Rectal smooth muscle tissue (tissue), 1 donor: ENCODE measurements around the gene SRGAP1.

Experiments
- H3K27ac ChIP-seq: one replicate; pipeline ENCODE4 v1.7.0; 2013; ENCODE audit warnings: low read depth, low read length, inconsistent platforms
- H3K27me3 ChIP-seq: one replicate; pipeline ENCODE4 v1.7.0; 2013; ENCODE audit warnings: low read length; ENCODE audit not compliant: control insufficient read depth, insufficient read depth
- H3K36me3 ChIP-seq: one replicate; pipeline ENCODE4 v1.7.0; 2013; ENCODE audit warnings: low read length; ENCODE audit not compliant: control insufficient read depth, insufficient read depth
- H3K4me1 ChIP-seq: one replicate; pipeline ENCODE4 v1.7.0; 2013; ENCODE audit warnings: low read length; ENCODE audit not compliant: control insufficient read depth, insufficient read depth
- H3K4me3 ChIP-seq: one replicate; pipeline ENCODE4 v1.7.0; 2013; ENCODE audit warnings: low read length
- H3K9ac ChIP-seq: one replicate; pipeline ENCODE4 v1.7.0; 2013; ENCODE audit warnings: low read length

The SRGAP1 gene

DNA sequence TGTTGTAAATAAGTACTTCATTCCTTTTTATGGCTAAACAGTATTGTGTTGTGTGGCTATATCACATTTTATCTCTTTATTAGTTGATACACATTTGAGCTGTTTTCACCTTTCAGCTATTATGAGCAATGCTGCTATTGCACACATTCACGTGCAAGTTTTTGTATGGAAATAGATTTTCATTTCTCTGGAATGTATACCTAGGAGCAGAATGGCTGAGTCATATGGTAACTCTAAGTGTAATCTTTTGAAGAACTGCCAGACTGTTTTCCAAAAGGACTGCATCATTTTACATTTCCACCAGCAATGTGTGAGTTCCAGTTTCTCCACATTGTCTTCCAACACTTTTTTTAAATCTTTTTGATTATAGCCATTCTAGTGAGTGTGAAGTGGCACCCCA is 134.0 kb downstream of the SRGAP1 start:
- H3K4me3 ChIP-seq: no peak overlapping the region
- no peaks in the 10 kb centered on the region for H3K36me3 ChIP-seq
- H3K27me3 ChIP-seq: no peaks in the 10 kb centered on the region
- no peak overlapping the region for H3K9ac ChIP-seq
- no peak overlapping the region for H3K27ac ChIP-seq
- H3K4me1 ChIP-seq: peaks cover 7% of the 10 kb centered on the region

DNA sequence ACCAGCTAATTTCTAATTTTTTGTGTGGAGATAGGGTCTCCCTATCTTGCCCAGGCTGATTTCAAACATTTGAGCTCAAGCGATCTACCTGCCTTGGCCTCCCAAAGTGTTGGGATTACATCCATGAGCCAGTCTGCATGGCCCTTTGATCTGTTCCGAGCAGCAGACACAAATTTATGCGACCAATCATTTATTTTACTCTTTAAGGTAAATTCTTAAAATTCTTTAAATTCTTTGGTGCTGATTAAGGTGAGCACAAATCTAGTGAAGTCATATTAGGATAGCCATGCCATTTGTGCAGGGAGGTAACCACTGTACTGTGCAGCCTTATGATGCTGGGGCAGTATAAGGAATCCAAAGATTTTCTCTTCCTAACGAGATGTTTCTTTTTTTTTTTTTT is 135.7 kb downstream of the SRGAP1 start:
- H3K4me1 ChIP-seq: peaks cover 7% of the 10 kb centered on the region

DNA sequence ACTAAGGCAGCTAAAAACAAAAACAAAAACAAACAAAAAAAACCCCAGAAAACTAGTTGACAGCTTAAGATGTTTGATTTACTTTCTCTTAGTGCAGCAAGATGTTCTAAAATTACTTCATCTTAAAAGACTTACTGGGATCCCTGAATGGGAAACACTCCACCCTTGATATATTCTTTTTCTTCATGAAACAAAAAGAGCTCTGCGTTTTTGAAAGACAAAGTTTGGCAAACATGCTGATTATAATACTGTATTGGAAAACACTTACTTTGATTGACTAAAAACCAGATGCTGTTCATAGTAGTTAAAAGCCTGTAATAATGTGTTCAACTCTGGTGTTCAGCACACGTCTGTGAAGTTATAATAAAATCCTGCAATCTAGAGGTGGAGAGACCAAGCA is 136.8 kb downstream of the SRGAP1 start:
- Histone ChIP-seq H3K27me3 (no peaks in the 10 kb centered on the region), H3K4me1 (peaks cover 7% of the 10 kb centered on the region), H3K36me3 (no peaks in the 10 kb centered on the region), H3K27ac (no peak overlapping the region), H3K9ac (no peak overlapping the region), H3K4me3 (no peak overlapping the region)

More for the DNA sequence above, 135.7 kb downstream of the SRGAP1 start:
- Histone ChIP-seq H3K36me3 (no peaks in the 10 kb centered on the region), H3K4me3 (no peak overlapping the region), H3K9ac (no peak overlapping the region), H3K27ac (no peak overlapping the region), H3K27me3 (no peaks in the 10 kb centered on the region)

DNA sequence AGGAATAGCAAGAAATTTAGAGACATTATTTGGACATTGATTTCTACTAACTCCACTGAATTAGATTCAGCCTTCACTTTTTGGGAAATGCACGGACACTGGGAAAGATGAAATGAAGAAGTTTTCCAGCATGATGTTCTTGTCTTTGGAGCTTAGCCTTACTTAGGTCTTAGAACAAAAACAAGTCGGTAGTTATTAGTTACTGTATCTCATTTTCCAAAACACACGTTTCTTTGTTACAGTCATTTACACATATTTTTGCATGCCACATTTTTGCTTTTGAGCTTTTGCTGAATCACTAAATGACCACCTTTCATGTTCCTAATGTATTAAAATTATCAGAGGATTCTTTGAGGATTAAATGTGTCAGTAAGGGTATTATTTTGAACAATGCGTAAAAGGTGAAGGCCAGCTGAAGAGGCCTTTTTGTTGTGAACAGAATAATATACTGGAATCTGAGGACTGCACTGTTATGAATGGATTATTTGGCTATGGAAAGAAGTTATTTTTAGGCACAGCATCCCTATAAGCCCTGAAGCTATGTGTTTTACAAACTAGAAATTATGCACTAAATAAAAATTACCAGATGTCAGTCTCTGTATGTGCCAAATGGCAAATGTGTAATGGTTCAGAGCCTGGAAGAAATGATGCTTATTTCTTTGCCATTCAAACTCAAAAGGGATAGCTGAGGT is 138.2 kb downstream of the SRGAP1 start:
- no peak overlapping the region for H3K9ac ChIP-seq
- no peak overlapping the region for H3K4me3 ChIP-seq
- H3K4me1 ChIP-seq: peaks cover 7% of the 10 kb centered on the region
- H3K27me3 ChIP-seq: no peaks in the 10 kb centered on the region
- H3K36me3 ChIP-seq: no peaks in the 10 kb centered on the region
- H3K27ac ChIP-seq: no peak overlapping the region

DNA sequence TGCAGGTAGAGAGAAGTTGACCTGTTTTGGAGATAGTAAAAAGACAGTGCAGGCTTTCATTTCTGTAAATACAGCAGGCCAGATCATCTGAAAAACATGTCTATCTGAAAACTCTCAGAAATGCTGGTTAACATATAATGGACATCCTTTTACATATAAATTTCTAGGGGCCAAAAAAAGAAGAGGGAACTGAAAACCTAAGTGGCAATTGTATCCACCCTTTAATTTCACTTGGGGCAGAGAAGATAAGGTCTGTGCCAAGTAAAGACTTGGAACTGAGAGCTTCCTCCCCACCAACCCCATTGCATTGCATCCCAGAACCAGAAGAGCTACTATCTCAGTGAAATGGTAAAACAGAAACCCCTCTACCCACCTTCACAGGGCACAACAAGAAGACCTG is 141.0 kb downstream of the SRGAP1 start:
- no peaks in the 10 kb centered on the region for H3K27me3 ChIP-seq
- H3K27ac ChIP-seq: no peak overlapping the region
- no peaks in the 10 kb centered on the region for H3K36me3 ChIP-seq
- H3K4me3 ChIP-seq: no peak overlapping the region
- no peak overlapping the region for H3K9ac ChIP-seq
- peaks cover 14% of the 10 kb centered on the region for H3K4me1 ChIP-seq

DNA sequence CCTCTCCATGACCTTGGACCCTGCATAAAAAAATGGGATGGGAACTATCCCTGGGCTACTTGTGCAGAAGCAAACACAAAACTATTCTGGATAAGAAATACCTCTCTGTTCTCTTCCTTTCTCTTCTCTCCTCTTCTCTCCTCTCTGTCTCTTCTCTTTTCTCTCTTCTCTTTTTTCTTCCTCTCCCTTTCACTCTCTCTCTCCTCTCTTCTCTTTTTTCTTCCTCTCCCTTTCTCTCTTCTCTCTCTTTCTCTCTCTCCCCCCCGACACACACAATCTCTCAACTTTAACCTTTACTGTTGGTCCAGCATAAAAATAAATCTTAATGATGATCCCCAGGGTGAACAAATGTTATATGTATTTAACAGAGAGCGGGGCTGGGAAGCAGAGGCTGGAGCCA is 141.4 kb downstream of the SRGAP1 start:
- H3K27me3 ChIP-seq: no peaks in the 10 kb centered on the region

DNA sequence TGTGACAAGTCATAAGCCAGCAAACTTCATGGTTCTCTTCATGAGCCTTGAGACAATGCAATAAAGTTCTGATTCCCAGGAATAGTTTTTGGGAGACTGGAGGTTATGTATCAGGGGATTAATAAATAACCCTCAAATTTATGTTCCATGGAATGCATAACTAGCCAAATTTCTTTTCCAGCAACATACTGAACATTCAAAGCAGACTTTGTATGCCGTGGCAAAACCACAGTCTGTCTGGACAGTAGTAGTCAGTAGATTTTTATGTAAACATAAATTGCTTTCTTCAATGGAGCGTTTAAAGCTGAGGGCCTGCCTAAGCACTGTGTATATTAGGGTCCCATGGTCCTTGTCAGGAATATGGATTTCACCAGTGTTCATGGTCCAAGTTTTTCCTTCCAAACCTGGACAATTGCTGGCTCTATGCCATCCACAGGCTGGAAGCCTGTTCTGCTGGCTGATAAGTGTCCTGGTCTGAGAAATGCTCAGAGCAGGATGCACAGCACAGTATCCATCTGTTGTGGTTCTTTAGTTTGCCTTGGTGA is 144.9 kb downstream of the SRGAP1 start:
- no peak overlapping the region for H3K4me3 ChIP-seq
- H3K9ac ChIP-seq: no peak overlapping the region
- peaks cover 7% of the 10 kb centered on the region for H3K4me1 ChIP-seq
- no peaks in the 10 kb centered on the region for H3K36me3 ChIP-seq
- H3K27me3 ChIP-seq: no peaks in the 10 kb centered on the region
- peak overlapping the region; percentile 12 for H3K27ac ChIP-seq

More for the DNA sequence above, 141.4 kb downstream of the SRGAP1 start:
- Histone ChIP-seq H3K9ac (no peak overlapping the region), H3K27ac (no peak overlapping the region), H3K36me3 (no peaks in the 10 kb centered on the region), H3K4me1 (peaks cover 14% of the 10 kb centered on the region), H3K4me3 (no peak overlapping the region)

DNA sequence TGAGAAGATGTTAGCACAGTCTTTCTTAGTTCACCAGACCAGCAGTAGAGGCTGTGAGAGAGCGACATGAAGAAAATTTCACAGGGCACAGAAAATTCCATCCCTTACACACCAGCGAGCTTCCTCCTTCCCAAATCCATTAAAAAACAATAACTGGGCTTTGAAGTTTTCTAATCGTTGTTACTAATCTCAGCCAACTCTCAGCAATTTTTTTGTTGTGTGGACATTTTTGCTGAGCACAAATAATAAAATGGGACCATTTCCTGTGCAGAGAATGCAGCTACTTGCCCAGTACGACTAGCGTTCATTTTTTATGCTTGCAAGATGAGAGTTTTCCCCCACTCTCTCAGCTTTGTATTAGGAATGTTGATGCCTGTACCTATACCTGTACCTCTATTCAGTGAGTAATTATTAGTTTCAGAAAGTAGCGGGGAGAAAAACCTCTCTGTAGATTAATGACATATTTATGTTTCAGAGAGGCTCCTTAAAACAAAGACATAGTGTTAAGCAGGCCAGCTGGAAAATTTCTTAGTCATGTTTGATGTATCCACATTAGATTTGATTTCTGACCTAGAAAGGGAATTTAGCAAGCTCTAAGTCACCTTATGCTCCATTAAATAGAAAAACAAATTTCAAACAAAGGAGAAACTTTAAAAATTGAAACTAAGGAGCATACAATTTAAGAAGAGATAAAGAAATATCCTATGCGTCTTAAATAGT is 146.5 kb downstream of the SRGAP1 start:
- Histone ChIP-seq H3K4me3 (no peak overlapping the region), H3K4me1 (peaks cover 7% of the 10 kb centered on the region), H3K9ac (no peak overlapping the region), H3K27me3 (no peaks in the 10 kb centered on the region), H3K36me3 (no peaks in the 10 kb centered on the region), H3K27ac (no peak overlapping the region)

DNA sequence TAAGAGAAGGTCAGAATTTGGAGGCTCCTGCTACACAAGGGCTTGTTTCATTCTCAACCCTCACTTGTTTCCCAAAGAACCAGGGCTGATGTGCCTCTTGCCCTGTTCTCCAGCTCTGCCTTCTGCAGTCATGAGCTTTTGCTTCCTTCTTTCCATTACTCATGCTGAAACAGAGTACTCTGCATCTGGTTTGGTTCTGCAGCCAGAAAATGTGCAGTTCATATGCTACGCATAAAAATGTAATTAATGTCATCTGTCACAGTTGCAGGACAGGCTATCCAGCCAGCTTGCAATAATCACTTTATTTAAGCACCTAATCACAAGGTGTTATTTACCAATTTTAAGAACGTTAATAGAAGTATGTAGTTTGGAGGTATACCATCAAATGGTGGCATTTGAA is 150.2 kb downstream of the SRGAP1 start:
- no peaks in the 10 kb centered on the region for H3K36me3 ChIP-seq
- H3K4me3 ChIP-seq: no peak overlapping the region
- H3K4me1 ChIP-seq: peaks cover 1% of the 10 kb centered on the region
- H3K9ac ChIP-seq: no peak overlapping the region
- H3K27me3 ChIP-seq: no peaks in the 10 kb centered on the region
- no peak overlapping the region for H3K27ac ChIP-seq

DNA sequence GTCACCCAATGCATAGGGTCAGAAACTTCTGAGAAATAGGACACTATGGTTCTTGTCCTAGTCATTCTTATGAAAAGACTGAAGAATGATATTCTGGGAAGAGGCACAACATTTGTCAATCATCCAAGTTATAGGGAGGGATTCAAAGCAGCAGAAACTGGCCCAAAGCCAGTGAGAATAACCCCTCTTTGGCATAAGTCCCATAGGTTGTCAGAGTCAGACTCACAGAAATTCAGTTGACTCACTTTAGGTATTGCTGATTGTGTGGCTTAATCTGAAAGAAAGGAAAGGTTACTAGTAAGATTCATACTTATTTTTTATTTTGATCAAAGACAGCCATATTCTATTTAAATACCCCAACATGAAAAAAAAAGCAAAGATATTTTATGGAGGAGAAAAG is 151.0 kb downstream of the SRGAP1 start:
- Histone ChIP-seq H3K4me1 (no peaks in the 10 kb centered on the region), H3K4me3 (no peak overlapping the region), H3K9ac (no peak overlapping the region), H3K36me3 (no peaks in the 10 kb centered on the region), H3K27me3 (no peaks in the 10 kb centered on the region), H3K27ac (no peak overlapping the region)

DNA sequence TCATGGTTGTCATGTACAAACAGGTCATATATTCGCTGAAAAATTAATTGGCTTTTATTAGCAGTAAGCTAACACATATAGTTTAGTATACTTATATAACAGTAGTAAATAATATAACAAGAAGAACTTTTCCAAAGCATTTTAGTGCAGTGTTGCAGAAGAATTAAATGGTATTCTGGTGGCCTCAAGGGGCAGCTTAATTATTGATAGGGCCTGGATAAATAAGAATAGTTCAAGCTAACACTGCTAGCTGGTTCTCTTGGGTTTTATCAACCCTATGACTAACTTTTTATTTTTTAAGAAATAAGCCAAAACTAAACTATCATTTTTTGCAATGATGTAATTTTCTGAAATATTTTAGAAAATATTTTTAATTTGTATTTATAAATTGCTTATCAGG is 152.1 kb downstream of the SRGAP1 start:
- Histone ChIP-seq H3K27ac (no peak overlapping the region), H3K4me1 (no peaks in the 10 kb centered on the region), H3K27me3 (no peaks in the 10 kb centered on the region), H3K36me3 (no peaks in the 10 kb centered on the region), H3K9ac (no peak overlapping the region), H3K4me3 (no peak overlapping the region)

DNA sequence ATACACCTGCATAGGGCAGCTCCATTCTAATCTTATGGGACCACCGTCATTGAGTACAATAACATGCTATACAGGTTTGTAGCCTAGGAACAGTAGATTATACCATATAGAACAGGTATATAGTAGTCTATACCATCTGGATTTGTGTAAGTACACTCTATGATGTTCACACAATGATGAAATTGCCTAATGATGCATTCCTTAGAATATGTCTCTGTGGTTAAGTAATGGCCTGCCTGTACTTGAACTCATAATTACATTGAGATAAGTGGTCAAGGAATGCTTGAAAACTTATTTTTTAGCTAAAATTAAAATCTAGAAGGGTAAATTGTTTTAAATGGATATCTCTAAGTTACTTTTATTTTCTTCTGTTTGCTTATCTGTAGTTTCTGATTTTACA is 152.7 kb downstream of the SRGAP1 start:
- no peak overlapping the region for H3K9ac ChIP-seq
- no peak overlapping the region for H3K4me3 ChIP-seq
- no peaks in the 10 kb centered on the region for H3K36me3 ChIP-seq
- H3K4me1 ChIP-seq: no peaks in the 10 kb centered on the region
- H3K27ac ChIP-seq: no peak overlapping the region
- no peaks in the 10 kb centered on the region for H3K27me3 ChIP-seq

DNA sequence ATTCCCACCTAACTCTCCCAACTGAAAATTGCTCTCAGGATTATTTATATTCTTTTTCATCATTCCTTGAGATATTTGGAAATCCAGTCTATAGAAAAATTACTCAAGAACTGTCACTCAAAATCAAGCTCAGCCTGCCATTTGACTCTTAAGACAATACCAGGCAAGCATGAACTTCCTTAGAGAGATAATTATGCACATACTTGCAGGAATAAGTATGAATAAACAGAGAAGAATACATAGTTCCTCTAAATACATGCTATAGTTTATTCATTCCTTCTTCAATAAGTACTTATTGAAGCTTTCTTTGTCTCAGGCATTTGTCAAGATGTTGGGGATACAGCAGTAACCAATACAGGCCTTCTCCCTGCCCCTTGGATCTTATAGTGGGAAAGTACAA is 154.1 kb downstream of the SRGAP1 start:
- Histone ChIP-seq H3K9ac (no peak overlapping the region), H3K27me3 (no peaks in the 10 kb centered on the region), H3K36me3 (no peaks in the 10 kb centered on the region), H3K4me1 (no peaks in the 10 kb centered on the region), H3K4me3 (no peak overlapping the region), H3K27ac (no peak overlapping the region)
